ENCODE data around the gene SLC24A4. TPM values are rescaled to one million over a fixed set of nuclear protein-coding genes. Genes with fewer than 3 reads are reported as not detected.

SLC24A4 gene
- 0.52 TPM for total RNA-seq
- long read RNA-seq, result 0 reads

- ATAC-seq (peak; percentile 79), DNase-seq (peak; percentile 31)
- intact Hi-C loops (cut with micrococcal nuclease), result no loop called here
These were observed at the start of gene SLC24A4 for GRCh38 chr14:92323011-92323915. TSS of gene SLC24A4 (plus strand) at chr14:92323165. CDS start at chr14:92323831, 666 bp downstream.

GRCh38 chr14:92273166-92273565, 49.8 kb upstream of the SLC24A4 start:
- ATAC-seq (no peak), DNase-seq (no peak)
- intact Hi-C loops (cut with micrococcal nuclease), result no loop called here

- intact Hi-C loops (cut with micrococcal nuclease), result no loop called here
- ATAC-seq (no peak), DNase-seq (no peak)
These were observed 48.9 kb upstream of the SLC24A4 start for GRCh38 chr14:92274055-92274454.

GRCh38 chr14:92276074-92276473, 46.9 kb upstream of the SLC24A4 start:
- DNase-seq, result no peak
- ATAC-seq, result no peak
- intact Hi-C loops (cut with micrococcal nuclease), result no loop called here

GRCh38 chr14:92277031-92277430, 45.9 kb upstream of the SLC24A4 start:
- ATAC-seq (no peak), DNase-seq (no peak)
- intact Hi-C loops (cut with micrococcal nuclease), result no loop called here

- ATAC-seq (no peak), DNase-seq (no peak)
- intact Hi-C loops (cut with micrococcal nuclease), result no loop called here
These were observed 42.3 kb upstream of the SLC24A4 start for GRCh38 chr14:92280554-92281262.

- DNase-seq (no peak), ATAC-seq (no peak)
- intact Hi-C loops (cut with micrococcal nuclease), result no loop called here
These were observed 40.3 kb upstream of the SLC24A4 start for GRCh38 chr14:92282669-92283068.

- ATAC-seq (no peak), DNase-seq (no peak)
- intact Hi-C loops (cut with micrococcal nuclease), result no loop called here
These were observed 37.7 kb upstream of the SLC24A4 start for GRCh38 chr14:92285311-92285710.

- intact Hi-C loops (cut with micrococcal nuclease), result no loop called here
- DNase-seq (no peak), ATAC-seq (no peak)
These were observed 35.0 kb upstream of the SLC24A4 start for GRCh38 chr14:92287987-92288386.

GRCh38 chr14:92288994-92289660, 33.8 kb upstream of the SLC24A4 start:
- intact Hi-C loops (cut with micrococcal nuclease), result no loop called here
- no peak for ATAC-seq
- no peak for DNase-seq

- ATAC-seq, result no peak
- no peak for DNase-seq
- intact Hi-C loops (cut with micrococcal nuclease), result no loop called here
These were observed 30.3 kb upstream of the SLC24A4 start for GRCh38 chr14:92292673-92293072.

GRCh38 chr14:92294506-92294905, 28.5 kb upstream of the SLC24A4 start:
- DNase-seq (no peak), ATAC-seq (no peak)
- intact Hi-C loops (cut with micrococcal nuclease), result no loop called here

- no peak for ATAC-seq
- no peak for DNase-seq
- intact Hi-C loops (cut with micrococcal nuclease), result no loop called here
These were observed 25.0 kb upstream of the SLC24A4 start for GRCh38 chr14:92297818-92298595.

GRCh38 chr14:92302481-92302880, 20.5 kb upstream of the SLC24A4 start:
- no peak for DNase-seq
- ATAC-seq, result peak; percentile 91
- intact Hi-C loops (cut with micrococcal nuclease), result no loop called here

GRCh38 chr14:92308716-92309115, 14.2 kb upstream of the SLC24A4 start:
- DNase-seq (no peak), ATAC-seq (no peak)
- intact Hi-C loops (cut with micrococcal nuclease), result no loop called here

GRCh38 chr14:92309968-92310530, 12.9 kb upstream of the SLC24A4 start:
- intact Hi-C loops (cut with micrococcal nuclease), result no loop called here

GRCh38 chr14:92310776-92311375, 12.1 kb upstream of the SLC24A4 start:
- DNase-seq (no peak), ATAC-seq (no peak)
- intact Hi-C loops (cut with micrococcal nuclease), result no loop called here

More at GRCh38 chr14:92309968-92310530, 12.9 kb upstream of the SLC24A4 start:
- DNase-seq (no peak), ATAC-seq (no peak)

GRCh38 chr14:92314182-92314581, 8.8 kb upstream of the SLC24A4 start:
- DNase-seq (no peak), ATAC-seq (no peak)
- intact Hi-C loops (cut with micrococcal nuclease), result no loop called here

Measured in left ventricle myocardium superior (tissue), 1 donor.